Fibroblast of pulmonary artery (primary cell): ENCODE data around the gene NFATC1.
"Not testable (repeated sequence)": the region's sequence is repeated elsewhere in the genome, so short reads cannot be mapped to it uniquely, and the experiment has no call there.

Experiments used
- DNase-seq: peaks from one replicate; pipeline ENCODE4 v3.0.0-alpha.2; 2010; ENCODE audit warnings: low read depth
- H3K4me3 ChIP-seq: replicated peaks from 2 replicates; pipeline ENCODE4 v1.5.1; 2011; ENCODE audit warnings: low read depth, mild to moderate bottlenecking, control low read depth, low read length, moderate library complexity
- CTCF ChIP-seq: IDR thresholded peaks from 2 replicates; pipeline ENCODE4 v1.5.1; 2011; ENCODE audit warnings: mild to moderate bottlenecking, control low read depth, low read length, inconsistent platforms; ENCODE audit errors: missing control alignments

Gene NFATC1

GRCh38 chr18:79375441-79376154, 20.1 kb upstream of the NFATC1 start:
- no peak overlapping the region for H3K4me3 ChIP-seq
- no peak for TF ChIP-seq CTCF
- no peak for DNase-seq

GRCh38 chr18:79376661-79377060, 19.1 kb upstream of the NFATC1 start:
- not testable (repeated sequence) for DNase-seq, H3K4me3 ChIP-seq

- no peak for TF ChIP-seq CTCF
- no peak for DNase-seq
- H3K4me3 ChIP-seq = no peak overlapping the region
Observed at GRCh38 chr18:79377187-79377891, 18.4 kb upstream of the NFATC1 start.

- peak; percentile 92 for TF ChIP-seq CTCF
- peak; percentile 82 for DNase-seq
- no peak overlapping the region for H3K4me3 ChIP-seq
Observed at GRCh38 chr18:79378536-79379250, 17.0 kb upstream of the NFATC1 start.

- no peak overlapping the region for H3K4me3 ChIP-seq
- TF ChIP-seq CTCF = no peak
- DNase-seq = no peak
Observed at GRCh38 chr18:79379251-79379905, 16.4 kb upstream of the NFATC1 start.

GRCh38 chr18:79379931-79380815, 15.6 kb upstream of the NFATC1 start:
- TF ChIP-seq CTCF = no peak
- DNase-seq = no peak
- H3K4me3 ChIP-seq = no peak overlapping the region
